GM19455 (cell line): ENCODE results near the gene EPB41L2.

ENCODE experiments used
- ATAC-seq: cut with Tn5 transposase; IDR thresholded peaks from one replicate; pipeline ENCODE4 v1.9.1; 2021; ENCODE audit not compliant: unreplicated experiment

Gene EPB41L2

DNA sequence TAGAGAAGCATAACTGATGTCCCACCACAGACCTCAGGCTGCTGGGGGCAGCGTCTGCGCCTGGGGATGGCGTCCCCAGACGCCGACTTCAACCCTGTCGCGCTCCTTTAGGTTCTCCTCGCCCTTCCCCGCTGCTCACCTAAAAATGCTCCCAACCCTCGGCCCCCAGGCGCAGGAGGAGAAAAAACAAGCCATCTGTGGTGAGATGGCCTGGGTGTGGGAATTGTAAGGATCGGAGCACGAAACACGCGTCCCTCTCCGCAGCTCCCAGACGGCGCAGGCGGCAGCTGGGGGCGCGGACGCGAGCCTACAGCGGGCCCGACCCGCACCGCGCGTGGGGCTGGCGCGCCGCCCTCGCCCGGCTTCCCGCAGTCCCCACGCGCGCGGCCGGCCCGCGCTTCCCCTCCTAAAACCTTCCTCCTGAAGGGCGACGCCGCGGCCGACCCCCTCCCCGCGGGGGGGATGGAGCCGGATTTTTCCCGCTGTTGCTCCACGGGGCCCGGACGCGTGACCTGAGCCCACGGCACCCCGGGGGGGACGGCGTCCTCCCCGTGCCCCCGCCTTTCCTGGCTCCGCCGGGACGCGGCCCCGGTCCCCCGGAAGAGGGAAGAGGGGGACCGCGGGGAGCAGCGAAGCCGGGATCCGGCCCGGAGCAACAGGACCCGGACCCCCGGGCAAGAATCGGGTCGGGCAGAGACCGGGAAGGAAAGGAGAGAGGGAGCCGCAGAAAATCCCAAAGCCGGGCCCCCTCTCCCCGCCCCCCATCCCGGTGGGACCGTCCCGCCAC, 611 bp downstream of the EPB41L2 start:
- peak; percentile 32 for ATAC-seq

DNA sequence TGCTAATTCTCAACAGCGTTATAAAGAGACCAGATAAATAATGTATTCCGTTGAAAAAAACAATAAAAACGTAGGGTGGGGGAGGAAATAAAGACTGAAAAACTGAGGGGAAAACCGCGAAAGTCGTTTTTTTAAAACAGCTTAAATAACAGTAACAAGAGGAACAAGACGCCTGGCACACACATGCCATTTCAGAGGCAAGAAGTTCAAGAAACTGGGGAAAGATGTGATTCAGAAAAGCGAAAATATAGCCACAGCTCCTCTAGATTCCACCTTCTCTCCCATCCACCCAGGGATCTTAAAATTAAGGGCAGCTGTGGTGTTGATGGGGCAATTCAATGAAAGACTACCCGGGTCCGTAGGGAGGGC, 1.3 kb downstream of the EPB41L2 start:
- no peak for ATAC-seq

DNA sequence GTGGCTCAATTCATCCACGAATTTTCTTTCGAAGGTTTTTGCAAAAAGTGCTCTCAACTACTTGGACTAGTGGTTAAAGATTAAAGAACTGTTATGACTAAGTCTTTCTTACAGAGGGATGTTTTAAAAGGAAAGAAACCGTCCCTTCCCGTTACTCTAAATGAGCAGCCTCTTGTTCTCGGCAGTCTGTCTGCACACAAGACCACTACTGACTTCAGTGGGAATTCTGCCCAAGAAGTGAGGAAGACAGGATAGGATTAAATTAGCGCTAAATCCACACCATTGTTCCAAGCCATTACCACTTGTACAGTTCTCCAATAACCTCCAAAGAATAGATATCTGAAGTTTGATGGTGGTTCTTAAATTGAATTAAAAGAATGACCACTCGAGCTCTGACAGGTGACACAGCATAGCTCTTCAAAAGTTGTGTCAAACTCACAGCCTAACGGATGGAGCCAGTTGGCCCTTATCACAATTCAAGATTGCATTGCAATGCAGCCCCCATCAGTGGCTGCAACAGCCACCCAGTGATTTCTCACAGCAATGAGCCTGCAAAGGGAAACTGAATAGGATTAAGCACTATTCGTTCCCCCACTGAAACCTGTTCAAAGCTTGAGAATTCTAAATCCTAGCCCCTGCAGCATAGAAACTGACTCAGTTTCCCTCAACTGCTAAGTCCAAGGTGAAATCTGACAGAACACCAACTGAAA, 1.8 kb downstream of the EPB41L2 start:
- peak; percentile 19 for ATAC-seq

DNA sequence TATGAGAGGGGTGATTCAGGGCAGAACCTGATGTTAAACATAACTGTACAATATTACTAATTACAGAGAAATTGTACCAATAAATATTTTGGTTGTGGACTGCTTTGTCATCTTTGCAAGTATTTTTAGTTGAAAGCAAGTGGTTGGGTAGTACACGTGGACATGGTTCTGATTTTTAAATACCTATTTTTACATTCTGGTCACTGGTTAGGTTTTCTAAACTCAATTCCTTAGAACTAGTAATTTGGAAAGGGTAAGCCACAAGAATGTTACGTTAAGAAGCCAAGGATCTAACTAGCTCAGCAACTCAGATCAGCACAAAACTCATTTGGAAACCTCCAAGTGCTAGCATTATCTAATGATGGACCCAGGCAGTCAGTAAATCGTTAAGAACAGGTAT, 2.7 kb downstream of the EPB41L2 start:
- ATAC-seq: no peak

DNA sequence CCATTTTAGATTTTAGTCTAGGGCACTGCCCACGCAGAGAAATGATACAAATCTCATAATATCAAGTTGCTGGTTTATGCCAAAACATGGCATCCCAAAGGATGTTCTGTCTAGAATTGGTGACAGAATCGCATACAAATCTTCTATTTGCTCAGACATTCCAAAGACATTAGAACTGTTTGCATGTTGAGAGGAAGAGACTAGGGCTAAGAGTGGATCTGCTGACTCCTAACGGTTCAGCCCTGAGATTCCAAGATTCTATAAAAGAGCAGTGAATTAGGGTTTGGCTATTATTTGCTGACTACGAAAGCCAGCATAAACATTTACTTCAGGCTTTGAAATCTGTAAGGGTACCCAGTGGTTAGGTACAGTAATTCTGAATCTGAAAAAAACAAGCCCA, 3.6 kb downstream of the EPB41L2 start:
- ATAC-seq: no peak

DNA sequence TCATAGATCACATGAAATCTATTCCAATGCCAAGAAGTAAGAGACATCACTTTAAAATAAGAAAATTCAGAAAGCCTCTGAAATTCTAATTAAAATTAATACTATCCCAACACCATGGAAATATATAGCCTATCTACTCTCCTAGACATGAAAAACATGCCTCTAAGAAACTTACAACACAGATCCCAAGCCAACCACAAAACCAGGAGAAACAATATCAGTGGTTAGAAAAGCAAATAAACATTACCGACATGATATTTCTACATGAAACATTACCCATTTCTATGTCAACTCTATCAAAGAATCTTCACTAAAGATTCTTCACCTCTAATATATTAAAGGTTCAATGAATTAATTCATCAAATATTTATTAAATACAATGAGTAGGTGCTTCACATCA, 4.8 kb downstream of the EPB41L2 start:
- ATAC-seq: no peak

DNA sequence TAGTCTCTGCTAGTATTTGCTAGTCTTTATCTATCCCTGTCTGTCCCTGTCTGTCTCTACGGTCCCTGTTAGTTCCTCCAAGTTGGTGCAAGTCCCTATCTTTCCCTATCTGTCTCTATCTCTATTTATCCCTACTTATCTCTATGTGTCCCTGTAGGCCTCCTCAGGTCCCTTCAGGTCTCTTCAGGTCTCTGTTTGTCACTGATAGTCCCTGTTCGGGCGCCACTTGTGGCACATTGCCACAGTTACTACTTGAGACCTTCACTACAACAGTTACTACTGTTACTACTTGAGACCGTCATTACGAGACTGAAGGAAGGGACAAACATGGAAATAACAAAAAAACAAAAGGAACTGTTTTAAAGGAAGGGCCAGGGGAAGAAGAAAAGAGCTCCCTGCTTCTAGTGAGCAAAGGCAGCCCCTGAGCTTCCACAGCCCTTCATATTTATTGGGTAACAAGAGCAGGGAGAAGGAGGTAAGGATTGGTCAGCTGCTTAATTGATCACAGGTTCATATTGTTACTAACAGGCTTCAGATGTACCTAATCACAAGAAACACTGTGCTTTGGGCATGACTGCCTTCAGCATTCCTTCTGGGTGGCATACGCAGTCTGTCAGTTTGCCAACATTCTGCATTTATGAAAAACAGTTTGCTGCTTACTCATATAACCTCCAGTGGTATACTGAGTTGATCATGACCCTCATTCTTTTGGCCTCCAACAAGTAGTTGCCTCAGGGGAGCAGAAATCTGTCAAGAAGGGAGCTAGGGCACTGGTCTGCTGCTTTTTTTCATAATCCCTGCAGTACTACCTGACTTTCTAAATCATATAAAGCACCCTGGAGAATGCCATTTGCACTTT, 8.4 kb downstream of the EPB41L2 start:
- no peak for ATAC-seq

DNA sequence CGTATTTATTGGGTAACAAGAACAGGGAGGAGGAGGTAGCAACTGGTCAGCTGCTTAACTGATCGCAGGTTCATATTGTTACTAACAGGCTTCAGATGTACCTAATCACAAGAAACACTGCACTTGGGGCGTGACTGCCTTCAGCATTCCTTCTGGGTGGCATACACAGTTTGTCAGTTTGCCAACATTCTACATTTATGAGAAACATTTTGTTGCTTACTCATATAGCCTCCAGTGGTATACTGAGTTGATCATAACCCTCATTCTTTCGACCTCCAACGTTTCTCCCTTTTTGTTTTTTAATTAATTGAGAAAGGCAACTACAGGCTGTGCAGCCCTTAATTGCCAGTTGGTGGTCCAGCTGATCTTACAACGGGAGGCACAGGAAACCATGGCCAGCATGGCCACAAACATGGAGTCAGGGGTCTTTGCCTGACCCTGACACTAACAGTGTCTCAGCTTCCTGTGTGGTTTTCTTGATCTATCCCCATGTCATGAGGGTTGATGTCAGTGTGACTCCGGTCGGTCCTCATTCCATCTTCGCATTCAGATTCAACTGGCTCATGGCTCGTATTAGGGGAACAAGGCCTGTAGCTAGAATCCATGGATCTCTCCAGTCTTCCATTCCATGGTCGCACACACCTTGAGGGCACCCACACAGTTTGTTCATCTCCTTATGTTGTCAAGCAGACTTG, 9.4 kb downstream of the EPB41L2 start:
- ATAC-seq: no peak

DNA sequence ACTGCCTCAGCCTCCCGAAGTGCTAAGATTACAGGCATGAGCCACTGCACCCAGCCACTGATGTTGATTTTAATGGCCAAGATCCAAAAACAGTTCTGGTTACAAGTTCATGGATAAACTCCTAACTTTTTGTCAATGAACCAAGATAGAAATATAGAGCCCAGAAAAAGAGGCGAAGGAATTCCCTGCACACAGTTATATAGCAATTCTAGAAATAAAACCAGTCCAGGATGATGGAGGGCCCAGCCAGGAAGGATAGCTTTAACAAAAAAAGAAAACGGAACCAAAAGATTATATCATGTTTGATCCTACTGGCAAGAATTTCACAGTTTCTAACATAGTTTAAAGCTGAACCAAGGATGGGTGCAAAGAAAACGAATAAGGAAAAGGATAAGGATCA, 10.9 kb downstream of the EPB41L2 start:
- ATAC-seq: no peak

DNA sequence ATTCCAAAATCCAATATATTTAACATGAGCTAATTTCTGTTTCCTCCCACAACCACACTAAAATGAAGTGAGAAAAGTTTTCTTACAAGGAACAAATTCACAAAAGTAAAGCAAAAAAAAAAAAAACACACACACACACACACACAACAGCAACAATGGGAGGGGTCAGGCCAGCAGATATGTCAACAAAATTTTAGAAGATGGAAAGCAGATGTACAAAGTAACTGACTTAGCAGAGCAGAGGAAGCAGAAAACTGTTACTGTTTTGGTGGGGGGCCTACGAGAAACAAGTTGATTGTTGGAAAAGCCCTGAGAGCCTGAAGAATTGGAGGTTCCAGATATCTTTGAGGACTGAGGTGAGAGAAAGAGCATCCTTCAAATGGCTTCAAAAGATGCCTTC, 11.7 kb downstream of the EPB41L2 start:
- no peak for ATAC-seq

DNA sequence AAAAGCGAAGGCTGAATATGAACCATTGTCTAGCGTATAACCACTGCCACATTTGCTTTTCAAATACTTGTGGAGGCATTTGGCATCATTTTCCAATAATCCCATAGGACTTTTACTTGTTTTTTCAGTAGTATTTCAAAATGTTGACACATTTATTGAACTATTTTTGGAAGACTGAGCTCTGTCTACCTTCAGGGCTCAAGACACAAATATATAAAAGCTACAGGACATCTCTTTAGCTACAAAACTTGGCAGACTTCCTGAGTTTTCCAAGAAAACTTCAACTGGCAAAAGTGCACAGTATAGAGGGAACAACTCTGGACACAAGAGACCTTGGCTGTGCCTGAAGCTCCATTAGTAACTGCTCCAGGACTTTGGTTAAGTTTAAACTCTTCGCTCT, 13.4 kb downstream of the EPB41L2 start:
- ATAC-seq: no peak

DNA sequence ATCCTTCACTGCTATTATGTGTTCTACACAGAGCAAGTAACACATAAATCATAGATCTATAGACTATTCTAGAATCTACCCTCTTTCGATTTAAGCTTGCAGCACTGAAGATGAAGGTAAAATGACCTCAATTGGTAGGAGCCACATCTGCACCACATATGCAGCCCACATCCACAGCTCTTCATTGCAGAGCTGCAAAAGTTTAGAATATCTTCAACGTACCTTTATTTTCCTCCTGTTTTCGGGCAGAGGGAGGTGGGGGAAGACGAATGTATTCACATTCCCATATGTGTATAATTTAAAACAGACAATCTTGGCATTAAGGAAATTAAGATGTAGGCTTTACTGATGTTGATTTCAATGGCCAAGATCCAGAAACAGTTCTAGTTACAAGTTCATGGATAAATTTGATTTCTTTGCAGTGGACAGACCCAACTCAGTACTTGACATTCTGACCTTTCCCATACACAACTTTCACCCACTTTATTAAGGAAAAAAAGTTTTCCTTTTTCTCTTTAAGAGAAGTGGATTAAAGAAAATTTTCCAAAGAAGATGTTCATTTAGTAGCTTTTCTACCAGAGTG, 14.0 kb downstream of the EPB41L2 start:
- ATAC-seq: no peak

DNA sequence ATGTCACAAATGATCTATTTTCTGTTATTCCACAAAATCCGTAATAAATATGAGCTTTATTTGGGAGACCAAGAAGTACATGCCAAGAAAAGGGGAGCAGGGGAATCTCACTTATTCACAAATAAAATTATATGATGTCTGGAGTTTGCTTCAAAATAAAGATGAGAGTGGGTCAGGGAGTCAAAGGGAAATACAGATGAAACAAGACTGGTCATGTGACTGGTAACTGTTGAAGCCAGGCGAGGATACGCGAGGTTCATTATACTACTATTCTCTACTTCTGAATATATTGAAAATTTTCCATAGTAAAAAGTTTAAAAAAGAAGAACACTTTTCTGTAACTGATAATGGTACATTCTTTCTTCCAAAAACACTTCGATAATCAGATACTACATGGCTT, 14.6 kb downstream of the EPB41L2 start:
- no peak for ATAC-seq

DNA sequence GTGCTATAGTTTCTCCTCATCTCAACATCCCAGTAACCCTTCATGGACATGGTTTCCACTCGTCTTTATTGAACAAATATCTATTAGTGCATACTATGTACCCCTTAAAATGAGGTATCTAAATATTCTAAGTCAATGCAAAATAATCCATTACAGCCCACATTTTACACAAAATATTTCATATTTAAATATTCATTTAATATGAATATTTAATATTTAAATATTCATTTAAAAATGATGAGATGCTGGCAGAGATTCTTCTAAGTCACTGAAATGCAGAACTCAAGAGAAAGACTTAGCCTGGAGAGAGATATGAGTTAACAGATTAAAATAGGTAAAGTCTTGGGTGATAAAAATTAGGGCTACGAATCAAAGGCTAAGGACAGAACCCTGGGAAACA, 17.9 kb downstream of the EPB41L2 start:
- no peak for ATAC-seq

DNA sequence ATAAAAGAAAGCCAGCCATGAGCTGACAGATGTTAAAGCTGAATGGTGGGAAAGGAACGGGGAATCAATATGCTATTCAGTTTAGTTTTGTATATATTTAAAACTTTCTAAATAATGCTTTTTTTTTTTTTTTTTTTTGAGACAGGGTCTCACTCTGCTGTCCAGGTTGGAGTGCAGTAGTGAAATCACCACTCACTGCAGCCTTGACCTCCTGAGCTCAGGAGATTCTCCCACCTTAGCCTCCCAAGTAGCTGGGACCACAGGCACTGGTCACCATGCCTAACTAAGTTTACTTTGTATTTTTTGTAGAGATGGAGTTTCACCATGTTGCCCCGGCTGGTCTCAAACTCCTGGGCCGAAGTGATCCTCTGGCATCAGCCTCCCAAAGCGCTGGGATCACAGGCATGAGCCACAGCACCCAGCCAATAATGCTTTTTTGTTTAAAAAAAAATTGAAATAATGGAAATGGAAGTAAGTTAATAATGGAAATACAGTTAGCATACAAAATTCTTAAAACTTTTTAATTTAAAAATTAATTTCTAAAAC, 19.1 kb downstream of the EPB41L2 start:
- ATAC-seq: no peak

DNA sequence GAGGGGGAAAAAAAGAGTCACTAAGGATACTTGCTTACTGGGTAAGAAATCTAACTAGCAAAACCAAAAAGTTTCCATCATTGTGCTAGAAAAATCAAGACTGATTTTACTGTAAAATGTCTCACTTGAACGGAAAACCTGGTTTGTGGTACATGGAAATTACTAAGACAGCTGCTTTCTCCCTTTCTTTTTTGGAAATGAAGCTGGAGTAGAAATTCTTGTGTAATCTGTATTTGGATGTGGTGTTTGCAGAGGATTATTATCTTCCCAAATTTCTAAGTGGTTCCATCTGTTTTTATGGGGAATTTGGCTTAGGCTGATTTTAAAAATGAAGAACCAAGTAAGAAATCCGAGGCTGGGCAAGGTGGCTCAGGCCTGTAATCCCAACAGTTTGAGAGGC, 20.4 kb downstream of the EPB41L2 start:
- no peak for ATAC-seq

DNA sequence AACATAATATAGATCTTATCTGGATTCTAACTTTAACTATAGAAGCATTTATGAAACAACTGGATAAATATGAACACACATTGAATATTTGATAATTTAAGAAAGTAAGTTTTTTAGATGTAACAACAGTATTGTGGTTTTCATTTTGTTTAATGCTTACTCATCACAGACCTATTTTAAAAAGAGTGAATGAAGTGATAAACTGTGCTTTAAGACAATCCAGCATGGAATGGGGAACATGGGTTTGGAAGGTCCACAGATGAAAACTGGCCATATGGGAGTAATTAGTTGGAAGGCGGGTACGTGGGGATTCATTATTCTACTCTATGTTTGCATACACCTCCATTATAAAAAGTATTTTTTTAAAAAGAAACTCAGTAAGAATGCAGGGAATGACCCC, 21.2 kb downstream of the EPB41L2 start:
- ATAC-seq: no peak

DNA sequence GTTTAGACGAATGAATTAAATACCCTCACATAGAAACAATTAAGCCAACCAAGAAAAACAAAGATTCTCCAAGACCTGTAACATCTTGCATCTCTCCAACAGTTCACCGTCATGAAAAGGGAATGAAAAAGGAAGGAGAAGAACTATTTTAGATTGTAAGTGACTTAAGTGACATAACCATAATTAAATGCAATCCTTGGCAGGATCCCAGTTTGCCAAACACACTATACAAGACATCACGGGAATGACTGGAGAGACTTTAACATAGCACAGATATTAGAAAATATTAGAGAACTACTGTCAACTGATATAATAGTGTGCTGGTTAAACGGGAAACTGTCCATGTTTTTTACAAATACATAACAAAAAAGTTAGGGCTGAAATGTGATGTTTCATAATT, 22.2 kb downstream of the EPB41L2 start:
- no peak for ATAC-seq

DNA sequence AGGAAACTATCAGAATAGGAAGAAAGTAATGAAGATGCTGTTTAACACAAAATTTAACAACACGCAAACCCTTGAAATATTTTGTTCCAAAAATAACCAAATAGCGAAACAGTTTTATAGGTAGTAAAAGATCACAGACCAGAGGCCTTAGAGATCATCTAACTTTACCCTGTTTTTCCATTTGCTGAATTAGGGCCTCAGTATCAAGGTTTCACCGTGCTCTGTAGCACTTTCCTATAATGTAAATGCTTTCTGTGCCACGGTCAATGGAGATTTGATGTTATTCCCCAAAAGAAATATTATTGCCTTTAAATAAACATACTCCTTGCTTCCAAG, 23.7 kb downstream of the EPB41L2 start:
- no peak for ATAC-seq

DNA sequence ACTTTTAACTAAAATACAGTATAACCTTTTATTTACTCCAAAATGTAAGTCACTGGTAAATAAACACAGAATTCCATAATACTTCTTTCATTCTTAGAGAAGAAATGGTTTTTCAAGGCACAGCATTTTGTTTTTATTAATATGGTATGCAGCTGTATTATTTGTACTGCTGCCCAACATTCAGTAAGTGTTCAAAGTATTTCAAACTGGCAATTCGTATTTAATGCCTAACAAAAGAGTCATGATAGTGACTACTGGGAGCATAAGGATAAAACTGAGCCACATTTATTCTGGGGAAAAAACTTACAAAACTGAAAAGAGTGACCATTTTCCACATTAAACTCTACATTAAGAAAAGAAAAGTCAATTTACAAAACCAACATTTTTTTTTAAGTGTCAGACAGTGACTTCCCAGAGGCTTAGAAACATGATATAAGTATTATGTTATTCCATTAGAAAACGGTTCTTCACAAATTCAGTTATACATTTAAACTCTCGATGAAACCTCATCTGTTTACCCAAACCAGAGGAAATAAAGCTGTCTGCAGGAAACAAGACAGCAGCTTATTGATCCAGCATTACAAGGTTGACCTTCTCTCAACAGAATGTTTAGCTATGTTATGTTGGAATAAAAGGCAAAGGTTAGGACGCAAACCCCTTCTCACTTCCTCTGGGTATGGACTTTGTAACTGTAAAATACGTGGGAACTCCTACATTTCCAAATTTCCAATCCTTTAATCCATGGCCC, 24.3 kb downstream of the EPB41L2 start:
- no peak for ATAC-seq
